Measurements from ENCODE around the gene HSPBP1. TPM values are rescaled to one million over a fixed set of nuclear protein-coding genes. Genes with fewer than 3 reads are reported as not detected.

HSPBP1 gene
- total RNA-seq, 4 donors from 2014 or later = 17.9 to 46.7 (median 36.7) TPM

- DNase-seq (ENCODE audit: low spot score in 2 of 2) = no peak
- no peak overlapping the region for H3K27ac ChIP-seq
- H3K27me3 ChIP-seq = peaks cover 1% of the 10 kb centered on the region
- peaks cover 41% of the 10 kb centered on the region for H3K36me3 ChIP-seq
- H3K4me3 ChIP-seq = no peak overlapping the region
- H3K4me1 ChIP-seq = peaks cover 19% of the 10 kb centered on the region
- H3K9me3 ChIP-seq = no peaks in the 10 kb centered on the region
- TF ChIP-seq POLR2AphosphoS5 (IDR thresholded peaks at IDR 0.05) = no peak
- TF ChIP-seq POLR2A (IDR thresholded peaks at IDR 0.05) = no peak
- no peak for TF ChIP-seq CTCF (IDR thresholded peaks at IDR 0.05)
- TF ChIP-seq EP300 (IDR thresholded peaks at IDR 0.05) = no peak
- 87% methylated on average over 13 of the region's 17 CpGs for WGBS
Observed at GRCh38 chr19:55277494-55277893, 2.4 kb downstream of the HSPBP1 start.

DNA sequence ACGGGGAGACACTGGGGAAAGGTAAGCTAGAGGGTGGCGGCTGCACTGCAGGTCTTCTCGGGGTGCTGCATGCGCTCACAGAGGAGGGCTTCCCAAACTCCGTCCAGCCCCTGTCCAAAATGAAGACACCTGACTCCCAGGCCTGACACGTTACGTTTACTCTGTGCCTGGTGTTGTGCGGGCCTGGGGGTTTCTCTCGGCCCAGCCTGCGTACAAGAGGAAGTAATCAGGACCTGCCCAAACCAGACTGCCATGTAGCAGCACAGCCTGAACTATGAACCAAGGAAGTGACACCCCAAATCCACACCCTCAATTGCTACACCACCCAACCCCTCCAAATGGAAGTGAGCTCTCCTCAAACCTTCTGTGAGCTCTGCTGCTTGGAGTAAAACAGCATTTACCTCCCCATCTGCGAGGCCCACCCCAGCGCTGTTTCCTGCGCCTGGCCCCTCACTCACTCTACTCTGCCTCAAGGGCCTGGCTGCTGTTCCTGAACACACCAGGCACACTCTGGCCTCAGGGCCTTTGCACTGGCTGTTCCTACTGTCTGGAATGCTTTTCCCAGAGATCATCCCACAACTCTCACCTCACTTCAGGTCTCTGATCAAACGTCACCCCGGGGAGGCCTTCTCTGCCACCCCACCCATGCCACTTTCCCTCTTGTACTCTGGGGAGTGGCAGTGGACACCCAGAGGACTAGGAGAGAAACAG lies 3.0 kb downstream of the HSPBP1 start:
- Histone ChIP-seq H3K27me3 (no peaks in the 10 kb centered on the region), H3K36me3 (peaks cover 47% of the 10 kb centered on the region), H3K9me3 (no peaks in the 10 kb centered on the region), H3K27ac (no peak overlapping the region), H3K4me3 (no peak overlapping the region), H3K4me1 (peaks cover 19% of the 10 kb centered on the region)
- 92% methylated on average over 15 of the region's 15 CpGs for WGBS
- TF ChIP-seq POLR2A (IDR thresholded peaks at IDR 0.05) (no peak), EP300 (IDR thresholded peaks at IDR 0.05) (no peak), POLR2AphosphoS5 (IDR thresholded peaks at IDR 0.05) (no peak), CTCF (IDR thresholded peaks at IDR 0.05) (no peak)
- no peak for DNase-seq (ENCODE audit: low spot score in 2 of 2)

DNA sequence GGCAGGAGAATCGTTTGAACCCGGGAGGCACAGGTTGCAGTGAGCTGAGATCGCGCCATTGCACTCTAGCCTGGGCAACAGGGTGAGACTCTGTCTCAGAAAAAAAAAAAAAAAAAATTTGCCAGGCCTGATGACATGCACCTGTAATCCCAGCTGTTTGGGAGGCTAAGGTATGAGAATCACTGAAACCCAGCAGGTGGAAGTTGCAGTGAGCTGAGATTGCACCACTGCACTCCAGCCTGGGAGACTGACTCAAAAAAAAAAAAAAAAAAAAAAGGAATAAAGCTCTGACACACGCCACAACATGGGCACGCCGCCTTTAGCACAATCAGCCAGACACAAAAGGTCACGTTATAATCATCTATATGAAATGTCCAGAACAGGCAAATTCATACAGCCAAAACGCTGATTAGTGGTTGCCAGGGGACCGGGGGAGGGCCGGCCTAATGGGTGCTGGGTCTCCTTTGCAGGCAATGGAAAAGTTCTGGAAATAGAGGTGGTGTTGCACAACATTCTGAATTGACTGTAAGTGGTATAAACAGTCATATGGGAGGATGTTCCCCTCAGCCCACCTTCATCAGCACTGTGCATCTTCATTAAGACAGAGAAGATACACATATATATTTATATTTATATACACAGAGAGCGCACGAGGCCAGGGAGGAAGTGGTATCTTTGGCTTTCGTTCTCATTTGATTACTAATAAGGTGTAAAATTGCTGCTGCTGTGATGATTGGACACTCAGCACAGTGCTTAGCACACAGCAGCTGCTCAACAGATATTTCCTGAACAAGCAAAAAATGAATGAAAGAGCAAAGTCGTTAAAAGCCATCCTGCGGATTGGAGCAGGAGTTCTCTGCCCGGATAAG lies 3.8 kb downstream of the HSPBP1 start:
- H3K4me1 ChIP-seq = peaks cover 19% of the 10 kb centered on the region
- H3K9me3 ChIP-seq = no peaks in the 10 kb centered on the region
- DNase-seq (ENCODE audit: low spot score in 2 of 2) = no peak
- no peak for TF ChIP-seq CTCF (IDR thresholded peaks at IDR 0.05)
- TF ChIP-seq POLR2AphosphoS5 (IDR thresholded peaks at IDR 0.05) = no peak
- TF ChIP-seq EP300 (IDR thresholded peaks at IDR 0.05) = no peak
- TF ChIP-seq POLR2A (IDR thresholded peaks at IDR 0.05) = no peak
- H3K27me3 ChIP-seq = no peaks in the 10 kb centered on the region
- H3K27ac ChIP-seq = no peak overlapping the region
- WGBS = 74% methylated on average over 17 of the region's 17 CpGs
- peaks cover 54% of the 10 kb centered on the region for H3K36me3 ChIP-seq
- no peak overlapping the region for H3K4me3 ChIP-seq

DNA sequence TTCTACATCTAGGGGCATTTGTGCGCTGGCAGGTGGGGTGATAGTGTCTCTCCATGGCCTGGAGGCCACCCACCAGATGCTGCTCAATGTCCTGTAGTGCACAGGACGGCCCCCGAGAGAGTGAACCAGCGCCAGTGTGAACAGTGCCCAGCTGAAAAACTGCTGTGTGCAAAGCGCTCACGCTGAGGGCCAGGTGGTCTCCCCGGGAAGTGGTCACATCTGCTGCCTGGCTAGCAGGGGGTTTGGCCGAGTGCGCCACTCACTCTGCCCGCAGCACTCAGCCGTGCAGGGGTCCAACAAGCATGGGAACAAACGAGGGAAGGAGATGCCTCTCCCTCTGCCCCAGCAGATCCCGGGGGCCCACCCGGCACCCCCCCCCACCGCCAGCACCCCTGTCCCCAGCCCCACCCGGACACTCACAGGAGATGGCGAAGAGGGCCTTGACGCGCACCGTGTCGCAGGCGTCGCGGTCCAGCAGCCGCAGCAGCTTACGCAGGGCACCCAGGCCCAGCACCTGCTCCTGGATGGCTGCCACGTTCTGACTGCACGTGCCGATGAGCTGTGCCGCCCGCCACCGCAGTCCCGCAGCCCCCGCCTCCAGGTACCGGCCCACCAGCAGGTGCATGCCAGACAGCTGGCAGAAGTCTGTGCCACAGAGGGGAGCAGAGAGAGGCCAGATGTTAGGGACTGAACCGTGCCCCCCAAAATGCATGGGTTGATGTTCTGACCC lies 5.8 kb downstream of the HSPBP1 start:
- Histone ChIP-seq H3K9me3 (no peaks in the 10 kb centered on the region), H3K27ac (no peak overlapping the region), H3K36me3 (peaks cover 61% of the 10 kb centered on the region), H3K4me3 (no peak overlapping the region), H3K27me3 (no peaks in the 10 kb centered on the region), H3K4me1 (peaks cover 2% of the 10 kb centered on the region)
- WGBS = 93% methylated on average over 23 of the region's 36 CpGs
- no peak for DNase-seq (ENCODE audit: low spot score in 2 of 2)
- TF ChIP-seq POLR2AphosphoS5 (IDR thresholded peaks at IDR 0.05) (no peak), CTCF (IDR thresholded peaks at IDR 0.05) (no peak), EP300 (IDR thresholded peaks at IDR 0.05) (no peak), POLR2A (IDR thresholded peaks at IDR 0.05) (no peak)
